Measurements from ENCODE around the gene NCAPG2.
A peak's percentile ranks its signal among the peaks of the same experiment; 100 is the strongest.
"Not testable (repeated sequence)": the region's sequence is repeated elsewhere in the genome, so short reads cannot be mapped to it uniquely, and the experiment has no call there.

NCAPG2 gene

GRCh38 chr7:158672975-158673374, 31.6 kb downstream of the NCAPG2 start:
- DNase-seq: no peak

- not testable (repeated sequence) for DNase-seq
These were observed 36.5 kb downstream of the NCAPG2 start for GRCh38 chr7:158668086-158668485.

- not testable (repeated sequence) for DNase-seq
These were observed 37.5 kb downstream of the NCAPG2 start for GRCh38 chr7:158666966-158667678.

GRCh38 chr7:158666401-158666800, 38.2 kb downstream of the NCAPG2 start:
- no peak for DNase-seq

- DNase-seq: no peak
These were observed 40.2 kb downstream of the NCAPG2 start for GRCh38 chr7:158664406-158664805.

- DNase-seq: no peak
These were observed 41.2 kb downstream of the NCAPG2 start for GRCh38 chr7:158663428-158663741.

GRCh38 chr7:158662610-158663427, 41.8 kb downstream of the NCAPG2 start:
- DNase-seq: peak in 2 of 5 experiments; percentile 21 to 69

GRCh38 chr7:158658475-158658874, 46.1 kb downstream of the NCAPG2 start:
- no peak for DNase-seq

- DNase-seq: peak in 1 of 5 experiments; percentile 37
These were observed 47.3 kb downstream of the NCAPG2 start for GRCh38 chr7:158657189-158657746.

- peak in 2 of 5 experiments; percentile 51 to 99 for DNase-seq
These were observed 48.6 kb downstream of the NCAPG2 start for GRCh38 chr7:158655931-158656441.

- DNase-seq: no peak
These were observed 49.1 kb downstream of the NCAPG2 start for GRCh38 chr7:158655507-158655906.

GRCh38 chr7:158651968-158652565, 52.5 kb downstream of the NCAPG2 start:
- no peak for DNase-seq

- DNase-seq: peak in 1 of 5 experiments; percentile 90
These were observed 53.8 kb downstream of the NCAPG2 start for GRCh38 chr7:158650821-158651225.

GRCh38 chr7:158649279-158649678, 55.3 kb downstream of the NCAPG2 start:
- no peak for DNase-seq

- DNase-seq: no peak
These were observed 55.8 kb downstream of the NCAPG2 start for GRCh38 chr7:158648787-158649186.

GRCh38 chr7:158648168-158648567, 56.4 kb downstream of the NCAPG2 start:
- no peak for DNase-seq

GRCh38 chr7:158647475-158647792, 57.2 kb downstream of the NCAPG2 start:
- no peak for DNase-seq

GRCh38 chr7:158646766-158647474, 57.7 kb downstream of the NCAPG2 start:
- peak in 1 of 5 experiments; percentile 47 for DNase-seq

- no peak for DNase-seq
These were observed 58.8 kb downstream of the NCAPG2 start for GRCh38 chr7:158645842-158646241.

- DNase-seq: no peak
These were observed 62.5 kb downstream of the NCAPG2 start for GRCh38 chr7:158642149-158642548.

- no peak for DNase-seq
These were observed 66.6 kb downstream of the NCAPG2 start for GRCh38 chr7:158638001-158638400.

Data from T-helper 2 cell (primary cell).